Spleen (tissue), 11 donors: Measurements from ENCODE around the gene SEMA4C. TPM values are rescaled to one million over a fixed set of nuclear protein-coding genes. Genes with fewer than 3 reads are reported as not detected.
A peak's percentile ranks its signal among the peaks of the same experiment; 100 is the strongest.

Experiments
- DNase-seq: peaks from one replicate; pipeline ENCODE4 v3.0.0-alpha.2; 2020
- H3K27ac ChIP-seq, 8 donors: fragments of 200-600 bp; sonication (generic) in 7 of 8; 1 replicate in 4 of 8; 2 replicates in 4 of 8; pipeline versions ENCODE4 v1.5.0 to v1.8.0; 2016 to 2021; ENCODE audit warnings: inconsistent platforms in 4 of 8, mild to moderate bottlenecking in 4 of 8, moderate library complexity in 1 of 8
- H3K27me3 ChIP-seq, 7 donors: fragments of 200-600 bp; sonication (generic) in 6 of 7; replicated peaks in 1 of 7; 1 replicate in 4 of 7; 2 replicates in 3 of 7; pipeline versions ENCODE4 v1.5.0 to v1.8.0; 2016 to 2021; ENCODE audit warnings: inconsistent platforms in 3 of 7, mild to moderate bottlenecking in 1 of 7
- H3K36me3 ChIP-seq, 6 donors: fragments of 200-600 bp; sonication (generic) in 5 of 6; 1 replicate in 4 of 6; 2 replicates in 2 of 6; pipeline versions ENCODE4 v1.5.0 to v1.8.0; 2016 to 2021; ENCODE audit warnings: inconsistent platforms in 2 of 6
- H3K4me1 ChIP-seq, 6 donors: fragments of 200-600 bp; sonication (generic) in 5 of 6; 1 replicate in 3 of 6; 2 replicates in 3 of 6; pipeline versions ENCODE4 v1.5.0 to v1.8.0; 2016 to 2021; ENCODE audit warnings: inconsistent platforms in 3 of 6
- H3K4me3 ChIP-seq, 8 donors: fragments of 200-600 bp; sonication (generic) in 7 of 8; 1 replicate in 4 of 8; 2 replicates in 4 of 8; pipeline versions ENCODE4 v1.5.0 to v1.8.0; 2016 to 2021; ENCODE audit warnings: inconsistent platforms in 4 of 8, mild to moderate bottlenecking in 4 of 8, moderate library complexity in 2 of 8
- H3K9me3 ChIP-seq, 8 donors: fragments of 200-600 bp; sonication (generic) in 7 of 8; 1 replicate in 4 of 8; 2 replicates in 4 of 8; pipeline versions ENCODE4 v1.5.0 to v1.8.0; 2016 to 2021; ENCODE audit warnings: inconsistent platforms in 4 of 8
- POLR2A ChIP-seq, 3 donors: fragments of 450-650 bp; IDR thresholded peaks; one replicate each; pipeline ENCODE4 v1.5.1; 2017; ENCODE audit warnings: antibody characterized with exemption in 3 of 3, mild to moderate bottlenecking in 1 of 3
- POLR2AphosphoS5 ChIP-seq, 3 donors: sonication (generic); formaldehyde crosslinking; IDR thresholded peaks; one replicate each; pipeline ENCODE4 v1.5.1; 2017; ENCODE audit warnings: antibody characterized with exemption in 3 of 3
- WGBS, 5 donors: extraction: QIAGEN DNeasy Blood & Tissue Kit in 3 of 5; methylation state at CpG; one replicate each; pipeline versions ENCODE4 v1.1.5 to v1.1.7; 2013 to 2018; 5-methylcytosine and 5-hydroxymethylcytosine counted together
- intact Hi-C: fragments of 100-400 bp; cut with DNase I; formaldehyde crosslinking; loops from one replicate; pipeline ENCODE4 v1.15.0; 2023; ENCODE audit warnings: low total_unique reads
- polyA plus RNA-seq, 3 donors: library from polyadenylated mRNA; stranded (reverse); fragments of 200-250 nt; gene quantifications; one replicate each; pipeline ENCODE4 v1.2.1, GENCODE V29; 2013
- total RNA-seq, 7 donors: library from RNA; depleted of rRNA in 3 of 7; stranded (reverse); fragments of >200 nt in 3 of 7; fragmentation: NEBNext Ultra II Directional in 4 of 7; extraction: Animal tissue kit (Norgen Biotek cat#: 25700) in 4 of 7; gene quantifications; one replicate each; pipeline versions ENCODE4 v1.1.0 to v1.2.1, GENCODE V29; 2016 to 2021
- TF ChIP-seq, protein P1 (sequence below), 11 experiments: fragments of 200-600 bp in 7 of 11; fragments of 450-650 bp in 4 of 11; sonication (generic) in 4 of 11; IDR thresholded peaks in 8 of 11; conservative IDR thresholded peaks in 3 of 11; 1 replicate in 7 of 11; 2 replicates in 4 of 11; pipeline versions ENCODE4 v1.4.0 to v1.8.0; 2016 to 2021; ENCODE audit warnings: antibody characterized with exemption in 11 of 11, inconsistent platforms in 4 of 11, mild to moderate bottlenecking in 1 of 11
- donor health status: healthy with polysubstance abuse.
- donor health status: DM: no; HTN: no; CAD: no; lungs with moderate emphysema.
- donor health status: DM: no; HTN: no; CAD: no.
- donor health status: Bipolar disorder and iron deficiency.
- donor health status: healthy.
- donor health status: DM: no; HTN: no; CAD: no.
- donor health status: DM: yes; HTN: yes; CAD: no.

The SEMA4C gene
- total and polyA plus RNA-seq, 10 donors: 6.1 to 205 (median 68.1) TPM

DNA sequence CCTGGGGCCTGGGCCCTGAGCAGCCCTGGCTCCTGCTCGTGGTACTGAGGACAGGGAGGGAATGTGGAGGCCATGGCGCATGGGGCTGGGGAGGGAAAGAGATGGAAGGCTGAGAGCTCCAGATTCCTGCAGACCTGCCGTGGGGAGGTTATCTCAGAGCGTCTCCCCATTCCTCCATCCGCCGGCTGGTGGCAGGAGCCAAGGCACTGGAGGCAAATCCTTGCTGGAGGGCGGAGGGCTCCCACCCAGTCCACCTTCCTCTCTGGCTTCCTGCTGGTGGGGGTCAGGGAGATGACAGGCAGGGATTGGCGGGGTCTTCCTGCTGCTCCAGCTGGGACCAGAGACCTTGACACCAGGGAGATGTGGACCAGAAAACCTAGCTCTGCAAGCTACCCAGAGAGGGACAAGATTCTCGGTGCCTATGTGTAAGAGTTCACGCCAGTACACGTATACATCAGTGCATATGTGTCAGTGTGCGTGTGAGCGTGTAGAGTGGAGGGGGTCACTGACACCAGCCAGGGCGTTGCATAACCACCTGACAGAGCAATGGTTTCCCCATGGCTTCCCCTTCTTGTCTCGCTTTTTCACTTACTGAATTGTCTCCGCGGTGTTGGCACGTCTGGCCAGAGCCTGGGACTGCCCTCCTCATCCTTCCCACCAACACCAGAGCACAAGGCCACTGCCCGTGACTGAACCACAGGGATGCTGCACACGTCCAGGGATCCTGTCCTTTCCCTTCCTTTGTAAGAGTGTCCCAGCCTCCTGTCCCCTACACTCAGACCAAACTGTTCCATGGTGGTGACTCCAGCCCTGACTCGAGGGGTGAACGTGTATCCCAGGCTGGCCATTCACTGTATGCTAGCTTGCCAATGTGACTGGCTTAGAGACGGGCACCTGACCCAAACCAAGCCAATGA is 15.8 kb upstream of the SEMA4C start:
- TF ChIP-seq, protein P1, sequence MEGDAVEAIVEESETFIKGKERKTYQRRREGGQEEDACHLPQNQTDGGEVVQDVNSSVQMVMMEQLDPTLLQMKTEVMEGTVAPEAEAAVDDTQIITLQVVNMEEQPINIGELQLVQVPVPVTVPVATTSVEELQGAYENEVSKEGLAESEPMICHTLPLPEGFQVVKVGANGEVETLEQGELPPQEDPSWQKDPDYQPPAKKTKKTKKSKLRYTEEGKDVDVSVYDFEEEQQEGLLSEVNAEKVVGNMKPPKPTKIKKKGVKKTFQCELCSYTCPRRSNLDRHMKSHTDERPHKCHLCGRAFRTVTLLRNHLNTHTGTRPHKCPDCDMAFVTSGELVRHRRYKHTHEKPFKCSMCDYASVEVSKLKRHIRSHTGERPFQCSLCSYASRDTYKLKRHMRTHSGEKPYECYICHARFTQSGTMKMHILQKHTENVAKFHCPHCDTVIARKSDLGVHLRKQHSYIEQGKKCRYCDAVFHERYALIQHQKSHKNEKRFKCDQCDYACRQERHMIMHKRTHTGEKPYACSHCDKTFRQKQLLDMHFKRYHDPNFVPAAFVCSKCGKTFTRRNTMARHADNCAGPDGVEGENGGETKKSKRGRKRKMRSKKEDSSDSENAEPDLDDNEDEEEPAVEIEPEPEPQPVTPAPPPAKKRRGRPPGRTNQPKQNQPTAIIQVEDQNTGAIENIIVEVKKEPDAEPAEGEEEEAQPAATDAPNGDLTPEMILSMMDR (IDR thresholded peaks at IDR 0.05 in 8 of 11, conservative IDR thresholded peaks at IDR 0.05 in 3 of 11): no peak
- peak in 1 of 3 donors; percentile 20 for TF ChIP-seq POLR2AphosphoS5 (IDR thresholded peaks at IDR 0.05)
- H3K4me3 ChIP-seq: no peak overlapping the region
- H3K36me3 ChIP-seq: no peaks in the 10 kb centered on the region
- WGBS, 5 donors: 56 to 76% (median 67%) methylated on average over 17 to 23 of the region's 23 CpGs
- peak overlapping the region in 6 of 8 donors; percentile 22 to 79 (median 66) for H3K27ac ChIP-seq
- DNase-seq: peak; percentile 76
- H3K4me1 ChIP-seq: peaks cover 43 to 93% (median 64%) of the 10 kb centered on the region in 6 donors
- H3K9me3 ChIP-seq: no peaks in the 10 kb centered on the region
- intact Hi-C loops: no loop called here
- peaks cover 0 to 16% (median 0%) of the 10 kb centered on the region in 7 donors for H3K27me3 ChIP-seq

DNA sequence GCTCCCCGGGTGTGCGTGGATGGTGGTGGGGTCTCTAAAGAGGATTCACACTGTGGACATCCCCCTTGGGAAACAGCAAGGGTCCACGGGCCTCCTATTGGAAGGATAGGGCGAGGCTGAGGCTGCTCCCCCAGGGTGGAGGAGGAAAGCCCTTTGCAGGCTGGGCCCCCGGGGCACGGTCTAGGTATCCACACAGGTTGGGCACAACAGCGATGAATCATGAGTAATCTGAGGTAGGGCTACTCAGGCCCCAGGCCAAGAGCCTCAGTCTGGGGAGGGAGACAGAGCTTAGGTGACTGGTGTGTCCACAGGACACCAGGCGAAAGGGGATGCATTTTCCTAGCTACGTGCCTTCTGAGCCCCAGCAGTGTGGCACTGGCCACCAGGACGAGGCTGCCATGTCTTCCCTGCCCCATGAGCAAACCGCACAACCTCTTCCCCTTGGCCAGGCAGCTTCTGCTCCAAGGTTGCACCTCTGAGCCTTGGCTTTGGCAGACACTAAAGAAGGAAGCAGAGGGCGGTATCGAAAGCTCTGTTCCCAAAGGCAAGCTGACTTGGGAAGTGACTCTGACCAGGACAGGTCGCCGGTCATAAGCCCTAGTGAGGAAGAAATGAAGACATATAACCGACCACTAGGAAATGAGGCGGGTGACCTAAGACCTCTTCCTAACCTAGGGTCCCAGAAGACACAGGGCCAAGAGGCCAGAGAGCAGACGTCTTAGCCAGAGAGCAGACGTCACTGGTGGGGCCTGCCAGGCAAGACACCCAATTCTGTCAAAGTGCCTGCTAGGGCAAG is 14.6 kb upstream of the SEMA4C start:
- H3K27ac ChIP-seq: peak overlapping the region in 7 of 8 donors; percentile 5 to 79 (median 64)
- DNase-seq: no peak
- TF ChIP-seq POLR2AphosphoS5 (IDR thresholded peaks at IDR 0.05): peak in 2 of 3 donors; percentile 50 to 69
- TF ChIP-seq POLR2A (IDR thresholded peaks at IDR 0.05): no peak
- TF ChIP-seq, protein P1 (IDR thresholded peaks at IDR 0.05 in 8 of 11, conservative IDR thresholded peaks at IDR 0.05 in 3 of 11): no peak
- H3K36me3 ChIP-seq: no peaks in the 10 kb centered on the region
- intact Hi-C loops: no loop called here
- H3K9me3 ChIP-seq: no peaks in the 10 kb centered on the region
- H3K4me3 ChIP-seq: no peak overlapping the region
- peaks cover 43 to 91% (median 63%) of the 10 kb centered on the region in 6 donors for H3K4me1 ChIP-seq
- H3K27me3 ChIP-seq: peaks cover 0 to 16% (median 0%) of the 10 kb centered on the region in 7 donors
- 67 to 79% (median 73%) methylated on average over 17 to 19 of the region's 19 CpGs for WGBS, 5 donors

DNA sequence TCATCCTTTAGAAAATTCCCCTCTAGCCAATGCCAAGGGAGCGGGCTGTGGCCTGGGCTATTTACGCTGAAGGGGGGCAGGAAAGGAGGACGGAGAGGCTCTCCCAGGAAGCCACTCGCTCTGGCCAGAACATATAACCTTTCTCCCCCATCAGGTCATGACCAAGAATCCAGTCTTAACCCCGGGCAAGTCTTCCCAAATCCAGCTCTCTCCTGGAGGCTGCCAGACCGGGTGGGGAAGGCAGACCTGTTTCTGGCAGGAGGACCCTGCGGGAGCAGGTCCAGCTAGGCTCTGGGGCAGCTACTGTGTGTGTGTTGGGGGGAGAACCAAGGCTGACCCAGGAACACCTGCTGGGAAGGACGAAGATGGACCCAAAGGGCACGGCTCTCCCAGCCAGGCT is 13.4 kb upstream of the SEMA4C start:
- no peak overlapping the region for H3K4me3 ChIP-seq
- H3K4me1 ChIP-seq: peaks cover 37 to 93% (median 61%) of the 10 kb centered on the region in 6 donors
- intact Hi-C loops: no loop called here
- H3K27ac ChIP-seq: peak overlapping the region in 7 of 8 donors; percentile 22 to 79 (median 64)
- H3K36me3 ChIP-seq: no peaks in the 10 kb centered on the region
- TF ChIP-seq, protein P1 (IDR thresholded peaks at IDR 0.05 in 8 of 11, conservative IDR thresholded peaks at IDR 0.05 in 3 of 11): no peak
- TF ChIP-seq POLR2AphosphoS5 (IDR thresholded peaks at IDR 0.05): peak in 2 of 3 donors; percentile 40 to 42
- H3K27me3 ChIP-seq: peaks cover 0 to 16% (median 0%) of the 10 kb centered on the region in 7 donors
- H3K9me3 ChIP-seq: no peaks in the 10 kb centered on the region
- WGBS, 5 donors: 61 to 85% (median 81%) methylated on average over 6 to 9 of the region's 9 CpGs
- DNase-seq: peak; percentile 67
